HepG2 (cell line): ENCODE data around the gene ALG14. TPM values are rescaled to one million over a fixed set of nuclear protein-coding genes. Genes with fewer than 3 reads are reported as not detected.

Source experiments
- AGO2 ChIP-seq: fragments of 200-400 bp; formaldehyde crosslinking; optimal IDR thresholded peaks from 2 replicates; pipeline ENCODE3; 2017; ENCODE audit warnings: mild to moderate bottlenecking, low read depth, low read length, moderate library complexity
- ARID2 ChIP-seq: sonication (generic); formaldehyde crosslinking; IDR thresholded peaks from 2 replicates; pipeline ENCODE4 v1.8.1; 2022; ENCODE audit warnings: mild to moderate bottlenecking, missing genetic modification reagents, borderline replicate concordance
- CHCHD3 ChIP-seq: sonication (generic); formaldehyde crosslinking; IDR thresholded peaks from 2 replicates; pipeline ENCODE4 v1.8.0; 2022; ENCODE audit warnings: mild to moderate bottlenecking, missing genetic modification reagents, moderate library complexity
- DNMT3B ChIP-seq: conservative IDR thresholded peaks from 2 replicates; pipeline ENCODE4 v1.6.1; 2016; ENCODE audit warnings: missing biosample characterization, control low read depth
- KLF6 ChIP-seq: IDR thresholded peaks from 2 replicates; pipeline ENCODE4 v1.8.0; 2016; ENCODE audit warnings: missing biosample characterization, missing genetic modification reagents
- MAFF ChIP-seq: IDR thresholded peaks from 2 replicates; pipeline ENCODE4 v1.6.1; 2011; ENCODE audit warnings: low read depth, low read length, improper control_type of control experiment
- MBD4 ChIP-seq: IDR thresholded peaks from 2 replicates; pipeline ENCODE4 v1.6.1; 2012; ENCODE audit warnings: low read length, inconsistent platforms, borderline replicate concordance
- MYC ChIP-seq: sonication (generic); formaldehyde crosslinking; IDR thresholded peaks from 2 replicates; pipeline ENCODE4 v1.9.0; 2021; ENCODE audit warnings: missing genetic modification reagents, borderline replicate concordance
- SOX13 ChIP-seq, 3 experiments: fragments of 450-650 bp in 1 of 3; sonication (generic) in 1 of 3; formaldehyde crosslinking in 1 of 3; IDR thresholded peaks in 2 of 3; conservative IDR thresholded peaks in 1 of 3; 2 replicates each; pipeline versions ENCODE4 v1.5.0 to v1.6.1; 2016 to 2020; ENCODE audit warnings: antibody characterized with exemption in 1 of 3, mild to moderate bottlenecking in 1 of 3, missing compliant biosample characterization in 1 of 3, missing genetic modification reagents in 1 of 3, moderate library complexity in 1 of 3
- TAF1 ChIP-seq: sonication (generic); formaldehyde crosslinking; IDR thresholded peaks from 2 replicates; pipeline ENCODE4 v1.4.0; 2020; ENCODE audit warnings: missing genetic modification reagents
- TERF1 ChIP-seq: sonication (generic); formaldehyde crosslinking; IDR thresholded peaks from 2 replicates; pipeline ENCODE4 v1.8.0; 2022; ENCODE audit warnings: mild to moderate bottlenecking, missing genetic modification reagents, moderate library complexity
- ZNF383 ChIP-seq: sonication (generic); formaldehyde crosslinking; IDR thresholded peaks from 2 replicates; pipeline ENCODE4 v1.4.0; 2020; ENCODE audit warnings: missing genetic modification reagents, mild to moderate bottlenecking, borderline replicate concordance
- ZNF407 ChIP-seq: sonication (generic); formaldehyde crosslinking; IDR thresholded peaks from one replicate; pipeline ENCODE4 v1.5.1; 2020; ENCODE audit warnings: mild to moderate bottlenecking, missing genetic modification reagents; ENCODE audit errors: not compliant biosample characterization
- ZNF562 ChIP-seq: sonication (generic); formaldehyde crosslinking; IDR thresholded peaks from 2 replicates; pipeline ENCODE4 v1.8.0; 2022; ENCODE audit warnings: missing genetic modification reagents, borderline replicate concordance
- ZNF567 ChIP-seq: sonication (generic); formaldehyde crosslinking; IDR thresholded peaks from 2 replicates; pipeline ENCODE4 v1.8.1; 2023; ENCODE audit warnings: mild to moderate bottlenecking, missing genetic modification reagents, borderline replicate concordance
- ZNF850 ChIP-seq: sonication (generic); formaldehyde crosslinking; conservative IDR thresholded peaks from 2 replicates; pipeline ENCODE4 v1.9.0; 2021; ENCODE audit warnings: mild to moderate bottlenecking, missing genetic modification reagents
- ZZZ3 ChIP-seq: sonication (generic); formaldehyde crosslinking; IDR thresholded peaks from 2 replicates; pipeline ENCODE4 v1.4.0; 2020; ENCODE audit warnings: missing genetic modification reagents, mild to moderate bottlenecking, borderline replicate concordance
- polyA plus RNA-seq, 8 experiments: library from polyadenylated mRNA; depleted of rRNA in 3 of 8; stranded (reverse) in 7 of 8; unstranded in 1 of 8; fragments of >200 nt; fragmentation: Illumina TruSeq in 4 of 8; extraction: Trizol in 4 of 8; gene quantifications; 2 replicates each; pipeline versions ENCODE4 v1.2.1 to v1.2.3, GENCODE V29; 2011 to 2016; ENCODE audit warnings: low read depth in 4 of 8, missing spikeins in 1 of 8, mixed read lengths in 1 of 8; ENCODE audit not compliant: insufficient read depth in 1 of 8
- total RNA-seq, 5 experiments: library from RNA; depleted of rRNA; stranded (reverse); fragments of >200 nt; fragmentation: Illumina TruSeq; extraction: Trizol; gene quantifications; 2 replicates each; pipeline ENCODE4 v1.2.3, GENCODE V29; 2016; ENCODE audit warnings: low read depth in 1 of 5
- TF ChIP-seq, protein P1 (sequence below): sonication (generic); formaldehyde crosslinking; IDR thresholded peaks from 2 replicates; pipeline ENCODE4 v1.4.0; 2020; ENCODE audit warnings: missing genetic modification reagents
- TF ChIP-seq, protein P2 (sequence below): sonication (generic); formaldehyde crosslinking; IDR thresholded peaks from 2 replicates; pipeline ENCODE4 v1.4.0; 2020; ENCODE audit warnings: missing genetic modification reagents, borderline replicate concordance

Gene ALG14
- total and polyA plus RNA-seq, 2 of the 13 experiments (the other 11 are each of a cell fraction or from before 2014, with no cell fraction given), result 4.5 to 12.7 TPM

DNA sequence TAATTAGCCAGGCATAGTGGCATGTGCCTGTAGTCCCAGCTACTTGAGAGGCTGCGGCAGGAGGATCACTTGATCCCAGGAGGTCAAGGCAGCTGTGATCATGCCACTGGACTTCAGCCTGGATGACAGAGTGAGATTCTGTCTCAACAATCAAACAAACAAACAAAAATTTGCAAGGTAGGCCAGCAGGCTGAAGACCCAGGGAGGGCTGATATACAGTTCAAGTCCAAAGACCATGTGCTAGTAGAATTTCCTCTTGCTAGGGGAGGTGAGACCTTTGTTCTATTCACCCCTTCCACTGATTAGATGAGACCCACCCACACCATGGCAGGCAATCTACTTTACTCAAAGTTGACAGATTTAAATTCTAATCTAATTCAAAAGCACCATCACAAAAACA lies 114.7 kb downstream of the ALG14 start (continued):
- TF ChIP-seq, protein P1, sequence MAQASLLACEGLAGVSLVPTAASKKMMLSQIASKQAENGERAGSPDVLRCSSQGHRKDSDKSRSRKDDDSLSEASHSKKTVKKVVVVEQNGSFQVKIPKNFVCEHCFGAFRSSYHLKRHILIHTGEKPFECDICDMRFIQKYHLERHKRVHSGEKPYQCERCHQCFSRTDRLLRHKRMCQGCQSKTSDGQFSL, result no peak
- TF ChIP-seq, protein P2, sequence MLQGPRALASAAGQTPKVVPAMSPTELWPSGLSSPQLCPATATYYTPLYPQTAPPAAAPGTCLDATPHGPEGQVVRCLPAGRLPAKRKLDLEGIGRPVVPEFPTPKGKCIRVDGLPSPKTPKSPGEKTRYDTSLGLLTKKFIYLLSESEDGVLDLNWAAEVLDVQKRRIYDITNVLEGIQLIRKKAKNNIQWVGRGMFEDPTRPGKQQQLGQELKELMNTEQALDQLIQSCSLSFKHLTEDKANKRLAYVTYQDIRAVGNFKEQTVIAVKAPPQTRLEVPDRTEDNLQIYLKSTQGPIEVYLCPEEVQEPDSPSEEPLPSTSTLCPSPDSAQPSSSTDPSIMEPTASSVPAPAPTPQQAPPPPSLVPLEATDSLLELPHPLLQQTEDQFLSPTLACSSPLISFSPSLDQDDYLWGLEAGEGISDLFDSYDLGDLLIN (CRISPR knock-in tag), result no peak
- TF ChIP-seq MYC (CRISPR knock-in tag), result no peak
- TF ChIP-seq CHCHD3 (CRISPR knock-in tag), result no peak
- no peak for TF ChIP-seq ZNF850 (CRISPR knock-in tag)
- TF ChIP-seq KLF6 (CRISPR knock-in tag), result no peak
- no peak for TF ChIP-seq ZNF407 (CRISPR knock-in tag)
- no peak for TF ChIP-seq ZNF567 (CRISPR knock-in tag)
- TF ChIP-seq TAF1 (CRISPR knock-in tag), result no peak
- TF ChIP-seq ZNF383 (CRISPR knock-in tag), result no peak
- TF ChIP-seq SOX13 (IDR thresholded peaks at IDR 0.05), result no peak
- peak in 1 of 2 experiments; percentile 33; a peak in 1 of 4 replicates for TF ChIP-seq SOX13 (CRISPR knock-in tag; conservative IDR thresholded peaks at IDR 0.05 in 1 of 2, IDR thresholded peaks at IDR 0.05 in 1 of 2)
- TF ChIP-seq MBD4, result no peak
- no peak for TF ChIP-seq ARID2 (CRISPR knock-in tag)
- TF ChIP-seq DNMT3B (CRISPR knock-in tag), result no peak
- 0 out of 2 replicates have a peak, but pooled peaks have one; percentile 1 for TF ChIP-seq MAFF
- no peak for TF ChIP-seq AGO2
- no peak for TF ChIP-seq TERF1 (CRISPR knock-in tag)
- TF ChIP-seq ZZZ3 (CRISPR knock-in tag), result no peak
- no peak for TF ChIP-seq ZNF562 (CRISPR knock-in tag)
